HG02840 (cell line): ENCODE results near the gene UNC5C.

Experiments used
- ATAC-seq: cut with Tn5 transposase; IDR thresholded peaks from one replicate; pipeline ENCODE4 v1.9.1; 2021; ENCODE audit warnings: mild to moderate bottlenecking, moderate library complexity, moderate number of reproducible peaks; ENCODE audit not compliant: unreplicated experiment, low FRiP score

The UNC5C gene

DNA sequence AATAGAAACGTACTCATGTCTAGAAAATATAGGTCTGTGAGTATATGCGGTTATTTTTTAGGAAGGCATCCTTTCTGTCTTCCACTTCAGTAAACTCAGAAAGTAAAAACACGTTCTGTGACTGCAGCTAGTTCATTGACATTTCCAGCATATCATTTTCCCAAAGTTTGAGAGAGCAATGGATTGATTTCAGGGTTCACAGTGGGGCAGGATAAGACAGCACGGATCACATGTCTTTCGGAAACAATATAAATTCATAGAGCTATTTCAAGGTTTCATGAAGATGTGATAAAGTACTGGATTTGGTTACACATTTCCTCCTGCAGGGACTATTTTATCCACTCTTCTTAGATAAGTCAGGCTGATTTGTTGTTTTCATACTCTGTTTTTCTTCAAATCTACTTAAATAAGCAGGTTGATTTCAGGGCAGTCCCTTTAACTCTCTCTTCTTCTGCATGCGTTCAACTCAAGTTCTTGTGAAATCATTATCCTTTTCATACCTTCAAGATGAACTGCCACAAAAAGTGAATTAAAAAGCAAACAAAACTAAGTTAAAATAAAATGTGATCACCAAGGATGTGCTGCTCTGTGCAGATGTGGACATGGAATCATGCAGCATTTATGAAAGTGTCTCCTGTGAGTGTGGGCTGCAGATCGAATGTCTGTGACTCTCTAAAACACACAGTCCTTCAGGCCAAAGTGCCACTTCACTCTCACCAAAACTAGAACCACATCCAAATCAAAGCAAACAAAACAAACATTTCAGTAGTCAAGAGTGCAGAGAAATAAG is 187.7 kb downstream of the UNC5C start:
- ATAC-seq, result no peak

DNA sequence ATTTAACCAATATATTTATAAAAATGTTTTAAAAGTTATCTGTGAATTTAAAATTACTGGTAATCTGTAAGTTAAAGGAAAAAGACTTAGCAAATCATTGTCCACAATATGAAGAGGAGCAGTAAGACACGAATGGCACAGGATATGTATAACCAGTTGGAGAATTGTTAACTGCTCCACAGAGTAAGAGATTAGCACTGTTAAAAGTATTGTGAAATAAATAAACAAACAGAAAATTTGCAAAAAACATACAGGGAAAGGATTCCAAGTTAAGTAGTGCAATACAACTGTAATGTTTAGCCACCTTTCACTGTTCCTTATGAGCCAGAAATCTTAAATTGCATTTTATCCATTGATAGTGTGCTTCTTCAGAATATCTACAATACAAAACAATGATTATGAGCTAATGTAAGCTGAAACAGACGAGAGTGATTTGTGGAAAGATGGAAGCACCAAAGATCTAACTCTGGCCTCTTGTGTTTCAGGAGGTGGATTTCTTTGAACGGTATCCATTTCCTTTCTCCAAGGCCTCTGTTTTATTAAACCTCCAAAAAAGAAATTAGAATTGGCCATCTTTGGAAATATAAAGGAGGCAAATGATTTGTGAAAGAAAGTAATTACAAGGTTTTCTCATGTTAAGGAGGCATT is 188.4 kb downstream of the UNC5C start:
- no peak for ATAC-seq

GRCh38 chr4:95358421-95358820 is 190.4 kb downstream of the UNC5C start:
- no peak for ATAC-seq

GRCh38 chr4:95355021-95355420 is 193.8 kb downstream of the UNC5C start:
- no peak for ATAC-seq

- no peak for ATAC-seq
Measured at GRCh38 chr4:95348418-95348817, 200.4 kb downstream of the UNC5C start.

- no peak for ATAC-seq
Measured at GRCh38 chr4:95343235-95343634, 205.5 kb downstream of the UNC5C start.

DNA sequence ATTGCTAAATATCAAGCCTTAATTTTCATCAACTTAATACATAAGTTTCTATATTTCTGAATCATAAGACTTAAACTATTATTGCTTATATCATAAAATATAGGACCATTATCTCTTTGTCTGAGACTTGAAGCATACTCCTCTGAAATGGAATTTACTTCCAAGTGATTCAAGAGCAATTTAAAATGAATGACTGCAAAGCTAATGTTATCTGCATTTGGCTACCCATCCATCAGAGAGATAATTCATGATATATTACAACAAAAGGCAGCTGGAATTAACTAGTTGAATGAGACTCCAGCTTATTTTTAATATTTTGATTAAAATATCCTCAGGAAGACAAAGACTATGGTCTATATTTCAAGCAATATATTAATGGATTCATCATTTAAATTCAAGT is 208.6 kb downstream of the UNC5C start:
- ATAC-seq, result no peak

GRCh38 chr4:95325665-95326064 is 223.1 kb downstream of the UNC5C start:
- ATAC-seq, result no peak

GRCh38 chr4:95319169-95319568 is 229.6 kb downstream of the UNC5C start:
- ATAC-seq, result no peak

DNA sequence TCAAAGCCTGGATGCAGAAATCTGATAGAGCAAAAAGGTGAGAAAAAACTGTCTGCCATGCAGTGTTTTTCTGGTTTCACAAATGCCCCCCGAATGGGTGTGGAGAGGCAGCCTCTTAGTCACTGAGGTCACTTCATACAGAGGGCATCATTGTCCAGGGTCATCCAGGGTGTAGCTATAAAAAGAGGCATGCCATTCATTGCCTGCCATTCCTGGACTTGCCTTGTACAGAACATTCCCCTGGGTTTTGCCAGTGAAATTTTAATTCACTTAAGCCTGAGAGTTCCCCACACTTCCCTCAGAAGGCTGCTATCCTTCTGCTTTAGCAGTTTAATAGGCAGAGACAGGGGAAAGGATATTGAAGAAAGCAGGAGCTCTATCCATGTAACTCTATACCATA is 230.3 kb downstream of the UNC5C start:
- no peak for ATAC-seq

- ATAC-seq, result no peak
Measured at GRCh38 chr4:95318044-95318443, 230.7 kb downstream of the UNC5C start.

- ATAC-seq, result no peak
Measured at GRCh38 chr4:95317085-95317793, 231.5 kb downstream of the UNC5C start.

GRCh38 chr4:95314573-95314972 is 234.2 kb downstream of the UNC5C start:
- no peak for ATAC-seq

DNA sequence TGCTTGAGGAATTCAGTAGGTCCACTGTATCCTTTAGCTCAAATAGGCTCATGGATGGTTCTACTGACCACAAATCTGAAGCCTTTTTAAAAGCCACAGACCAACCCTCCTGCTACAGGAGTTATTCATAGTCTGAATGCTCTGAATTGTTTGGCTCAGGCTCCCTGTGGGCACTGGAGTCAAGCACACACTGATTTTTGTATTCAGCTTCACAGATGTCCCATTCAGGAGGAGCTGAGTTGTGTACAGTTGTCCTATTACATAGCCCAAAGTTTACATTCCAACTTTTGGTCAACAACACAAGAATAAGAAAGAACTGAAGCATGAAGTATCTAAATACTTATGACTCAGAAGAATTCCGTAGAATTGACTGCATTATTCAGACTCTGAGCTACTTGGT is 243.9 kb downstream of the UNC5C start:
- ATAC-seq, result no peak

DNA sequence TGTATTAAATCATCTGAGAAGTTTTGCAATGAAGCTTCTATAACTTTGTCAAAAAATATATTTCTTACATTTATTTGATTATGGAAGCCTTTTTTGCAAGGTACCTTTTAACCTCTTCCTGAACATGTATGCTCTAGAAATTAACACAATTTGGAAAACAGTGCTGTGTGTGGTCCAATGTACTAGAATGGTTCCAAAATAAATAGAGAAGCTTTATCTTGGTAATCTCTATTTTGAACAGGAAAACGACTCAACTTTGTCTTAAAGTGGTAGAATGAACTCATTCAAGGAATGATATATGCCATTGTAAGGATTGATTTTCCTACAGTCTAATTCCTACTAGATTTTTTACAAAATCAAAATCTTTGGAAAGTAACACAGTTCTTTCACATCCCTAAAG is 248.5 kb downstream of the UNC5C start:
- ATAC-seq, result no peak

- ATAC-seq, result no peak
Measured at GRCh38 chr4:95296052-95296451, 252.7 kb downstream of the UNC5C start.

- ATAC-seq, result no peak
Measured at GRCh38 chr4:95295157-95295556, 253.6 kb downstream of the UNC5C start.

GRCh38 chr4:95294321-95294720 is 254.5 kb downstream of the UNC5C start:
- no peak for ATAC-seq

DNA sequence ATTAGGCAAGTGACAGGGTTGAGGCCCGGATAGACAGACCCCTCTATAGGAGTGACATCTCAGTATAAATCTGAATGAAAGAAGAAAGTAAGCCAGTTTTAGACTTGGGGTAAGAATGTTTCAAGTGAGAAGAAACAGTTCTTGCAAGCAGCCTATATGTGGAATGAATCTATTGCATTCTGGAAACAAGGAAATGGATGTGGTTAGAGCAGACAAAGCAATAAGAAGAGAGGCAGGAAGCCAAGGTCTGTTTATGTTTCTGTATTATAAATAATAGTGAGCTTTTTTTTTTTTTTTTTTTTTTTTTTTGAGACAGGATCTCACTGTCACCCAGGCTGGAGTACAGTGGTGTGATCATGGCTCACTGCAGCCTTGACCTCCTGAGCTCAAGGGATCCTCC is 255.8 kb downstream of the UNC5C start:
- ATAC-seq, result no peak

DNA sequence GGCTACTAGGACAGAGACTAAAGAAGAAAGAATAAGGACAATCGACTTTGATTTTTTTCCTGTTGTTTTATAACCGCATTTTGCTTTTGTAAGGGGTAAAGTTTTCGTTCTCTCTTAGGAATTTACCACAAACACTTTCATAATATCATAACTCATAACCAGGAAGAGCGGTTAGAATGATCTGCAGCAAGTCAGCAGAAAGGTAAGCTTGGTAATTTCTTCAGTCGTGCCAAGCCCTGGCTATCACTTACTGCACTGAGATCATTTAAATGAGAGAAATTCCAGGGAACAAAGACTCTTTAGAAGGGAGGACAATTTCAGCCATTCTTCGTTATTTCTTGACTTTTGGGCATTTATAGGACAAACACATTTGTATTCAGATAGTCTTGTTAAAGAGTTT is 258.1 kb downstream of the UNC5C start:
- no peak for ATAC-seq

DNA sequence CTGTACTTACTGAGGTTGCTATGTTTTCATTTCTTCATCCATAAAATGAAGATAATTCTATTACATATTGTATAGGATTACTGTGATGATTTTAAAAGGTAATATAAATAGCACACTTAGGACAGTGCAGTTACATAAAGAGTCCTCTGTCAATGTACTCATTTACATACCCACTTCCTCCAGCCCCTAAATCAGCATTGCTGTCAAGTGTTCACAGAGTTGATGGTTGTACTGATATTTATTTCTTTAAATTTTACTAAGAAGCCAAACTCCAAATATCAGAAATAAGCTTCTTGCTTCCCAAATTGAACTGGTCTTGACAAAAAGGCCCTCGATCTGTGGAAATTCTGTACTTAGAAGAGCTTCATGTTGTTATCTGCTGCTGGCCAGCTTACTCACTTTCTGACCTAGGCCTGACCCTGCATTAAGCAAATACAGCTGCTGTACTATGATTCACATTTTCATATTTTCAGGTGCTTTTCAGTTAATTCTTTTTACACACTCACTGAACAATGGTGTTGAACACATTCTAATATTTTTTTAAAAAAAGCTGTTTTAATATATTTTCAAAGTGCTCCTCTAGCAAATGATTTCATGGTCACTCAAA is 259.6 kb downstream of the UNC5C start:
- ATAC-seq, result peak; percentile 81
